BLaER1 (cell line): ENCODE results near the gene PAAF1.
"Not testable (repeated sequence)": the region's sequence is repeated elsewhere in the genome, so short reads cannot be mapped to it uniquely, and the experiment has no call there.

Source experiments
- H3K27ac ChIP-seq: shearing (Covaris generic); formaldehyde crosslinking; 2 replicates; pipeline ENCODE4 v1.8.1; 2022
- H3K27me3 ChIP-seq: shearing (Covaris generic); formaldehyde crosslinking; 2 replicates; pipeline ENCODE4 v1.8.1; 2022
- H3K36me3 ChIP-seq: shearing (Covaris generic); formaldehyde crosslinking; 2 replicates; pipeline ENCODE4 v1.8.1; 2022
- H3K4me1 ChIP-seq: shearing (Covaris generic); formaldehyde crosslinking; 2 replicates; pipeline ENCODE4 v1.8.1; 2022
- H3K4me2 ChIP-seq: shearing (Covaris generic); formaldehyde crosslinking; 2 replicates; pipeline ENCODE4 v1.8.1; 2022
- H3K4me3 ChIP-seq: shearing (Covaris generic); formaldehyde crosslinking; 2 replicates; pipeline ENCODE4 v1.8.1; 2022
- H3K9ac ChIP-seq: shearing (Covaris generic); formaldehyde crosslinking; 2 replicates; pipeline ENCODE4 v1.8.1; 2022
- H3K9me3 ChIP-seq: shearing (Covaris generic); formaldehyde crosslinking; 2 replicates; pipeline ENCODE4 v1.8.1; 2022
- H4K20me1 ChIP-seq: shearing (Covaris generic); formaldehyde crosslinking; 2 replicates; pipeline ENCODE4 v1.8.1; 2022
- Cebpa-rat ChIP-seq: shearing (Covaris generic); IDR thresholded peaks from 2 replicates; pipeline ENCODE4 v1.8.1; 2022

The PAAF1 gene

GRCh38 chr11:73878771-73879170, 2.0 kb downstream of the PAAF1 start:
- H3K36me3 ChIP-seq = peaks cover 33% of the 10 kb centered on the region
- H3K4me3 ChIP-seq = no peak overlapping the region
- H4K20me1 ChIP-seq = peaks cover 9% of the 10 kb centered on the region; the same call in 1 of the 2 replicates
- no peak overlapping the region for H3K9ac ChIP-seq
- no peak overlapping the region for H3K4me2 ChIP-seq
- no peaks in the 10 kb centered on the region for H3K27me3 ChIP-seq
- peaks cover 26% of the 10 kb centered on the region for H3K4me1 ChIP-seq
- no peak for TF ChIP-seq Cebpa-rat
- H3K27ac ChIP-seq = no peak overlapping the region
- no peaks in the 10 kb centered on the region for H3K9me3 ChIP-seq

DNA sequence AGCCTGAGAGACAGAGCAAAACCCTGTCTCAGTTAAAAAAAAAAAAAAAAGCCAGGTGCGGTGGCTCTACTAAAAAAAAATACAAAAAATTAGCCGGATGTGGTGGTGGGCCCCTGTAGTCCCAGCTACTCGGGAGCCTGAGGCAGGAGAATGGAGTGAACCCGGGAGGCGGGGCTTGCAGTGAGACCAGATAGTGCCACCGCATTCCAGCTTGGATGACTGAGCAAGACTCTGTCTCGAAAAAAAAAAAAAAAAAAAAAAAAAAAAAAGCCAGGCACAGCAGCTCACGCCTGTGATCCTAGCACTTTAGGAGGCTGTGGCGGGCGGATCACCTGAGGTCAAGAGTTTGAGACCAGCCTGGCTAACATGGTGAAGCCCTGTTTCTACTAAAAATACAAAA, 3.6 kb downstream of the PAAF1 start:
- H4K20me1 ChIP-seq, H3K9me3 ChIP-seq, H3K4me3 ChIP-seq, H3K9ac ChIP-seq, H3K4me2 ChIP-seq, H3K27ac ChIP-seq, H3K27me3 ChIP-seq: not testable (repeated sequence)
- Histone ChIP-seq H3K4me1 (peaks cover 16% of the 10 kb centered on the region), H3K36me3 (peaks cover 25% of the 10 kb centered on the region)

DNA sequence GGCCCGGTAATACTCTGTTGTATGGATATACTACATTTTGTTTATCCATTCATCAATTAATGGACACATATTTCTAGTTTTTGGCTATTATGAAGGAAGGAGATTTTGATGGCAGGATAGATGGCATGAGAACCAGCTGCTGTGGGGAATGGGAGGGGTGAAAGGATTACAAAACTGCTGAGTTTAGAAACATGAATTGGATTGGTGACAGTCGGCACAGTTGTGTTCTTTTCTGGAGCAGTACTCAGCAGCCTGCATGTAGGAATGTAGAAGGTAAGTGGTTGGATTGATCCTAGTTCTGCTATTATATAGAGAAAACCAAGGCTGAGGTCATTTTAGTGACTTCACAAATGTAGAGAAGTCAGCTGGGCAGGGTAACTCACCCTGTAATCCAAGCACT, 7.1 kb downstream of the PAAF1 start:
- Histone ChIP-seq H4K20me1 (no peaks in the 10 kb centered on the region), H3K36me3 (peaks cover 45% of the 10 kb centered on the region), H3K9ac (no peak overlapping the region), H3K4me1 (no peaks in the 10 kb centered on the region), H3K27ac (no peak overlapping the region), H3K4me3 (no peak overlapping the region), H3K9me3 (no peaks in the 10 kb centered on the region), H3K4me2 (no peak overlapping the region), H3K27me3 (no peaks in the 10 kb centered on the region)
- TF ChIP-seq Cebpa-rat = no peak

DNA sequence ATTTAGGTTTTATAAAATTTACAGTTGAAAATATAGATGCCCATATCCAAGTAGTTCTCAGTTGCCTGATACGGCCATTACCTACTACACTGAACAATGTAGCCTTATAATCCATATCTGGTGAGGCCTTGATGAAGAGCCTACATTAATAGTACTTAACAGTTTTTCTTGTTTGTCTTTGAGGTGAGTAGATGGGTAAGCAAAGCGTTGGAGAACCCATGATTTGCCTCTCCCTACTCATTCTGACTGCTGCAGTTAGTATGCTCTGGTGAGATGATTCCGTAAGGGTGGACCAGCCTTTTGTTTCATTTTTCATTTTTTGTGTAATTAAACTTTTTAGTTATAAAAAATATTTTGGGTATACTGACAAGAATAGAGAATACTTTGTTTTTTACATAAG, 11.4 kb downstream of the PAAF1 start:
- Histone ChIP-seq H3K9ac (no peak overlapping the region), H3K9me3 (no peaks in the 10 kb centered on the region), H4K20me1 (no peaks in the 10 kb centered on the region), H3K4me2 (no peak overlapping the region), H3K4me1 (no peaks in the 10 kb centered on the region), H3K27ac (no peak overlapping the region), H3K36me3 (peaks cover 68% of the 10 kb centered on the region), H3K4me3 (no peak overlapping the region), H3K27me3 (no peaks in the 10 kb centered on the region)
- TF ChIP-seq Cebpa-rat = no peak

DNA sequence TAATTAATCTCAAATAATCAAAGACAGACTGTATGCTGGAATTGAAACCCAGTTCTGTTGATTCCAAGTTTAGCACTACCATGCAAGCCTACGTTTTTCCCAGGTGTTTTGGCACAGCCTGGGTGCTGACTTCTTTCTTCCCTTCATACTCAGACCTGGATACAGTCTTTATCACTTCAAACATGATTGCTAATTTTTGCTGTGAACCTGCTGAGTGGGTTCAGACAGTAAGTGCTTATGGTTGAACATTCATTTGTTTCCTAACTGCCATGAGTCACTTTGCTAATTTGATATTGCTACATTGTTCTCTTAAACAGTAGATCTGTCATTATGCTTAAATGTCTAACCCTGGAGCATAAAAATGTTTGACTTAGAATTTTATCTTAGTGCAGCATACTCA, 12.2 kb downstream of the PAAF1 start:
- Histone ChIP-seq H4K20me1 (no peaks in the 10 kb centered on the region), H3K9me3 (no peaks in the 10 kb centered on the region), H3K36me3 (peaks cover 68% of the 10 kb centered on the region), H3K4me1 (no peaks in the 10 kb centered on the region), H3K9ac (no peak overlapping the region), H3K4me2 (no peak overlapping the region), H3K27ac (no peak overlapping the region), H3K27me3 (no peaks in the 10 kb centered on the region), H3K4me3 (no peak overlapping the region)
- no peak for TF ChIP-seq Cebpa-rat

- no peaks in the 10 kb centered on the region for H3K27me3 ChIP-seq
- TF ChIP-seq Cebpa-rat = no peak
- no peaks in the 10 kb centered on the region for H3K4me1 ChIP-seq
- no peak overlapping the region for H3K9ac ChIP-seq
- H3K4me2 ChIP-seq = no peak overlapping the region
- no peak overlapping the region for H3K27ac ChIP-seq
- no peak overlapping the region for H3K4me3 ChIP-seq
- no peaks in the 10 kb centered on the region for H3K9me3 ChIP-seq
- H4K20me1 ChIP-seq = no peaks in the 10 kb centered on the region
- peaks cover 67% of the 10 kb centered on the region for H3K36me3 ChIP-seq
These were observed 12.7 kb downstream of the PAAF1 start for GRCh38 chr11:73889536-73889935.

GRCh38 chr11:73893041-73893440, 16.2 kb downstream of the PAAF1 start:
- peaks cover 60% of the 10 kb centered on the region for H3K36me3 ChIP-seq
- no peaks in the 10 kb centered on the region for H3K4me1 ChIP-seq
- no peaks in the 10 kb centered on the region for H3K9me3 ChIP-seq
- no peak overlapping the region for H3K4me3 ChIP-seq
- no peak overlapping the region for H3K27ac ChIP-seq
- TF ChIP-seq Cebpa-rat = no peak
- no peak overlapping the region for H3K9ac ChIP-seq
- no peak overlapping the region for H3K4me2 ChIP-seq
- no peaks in the 10 kb centered on the region for H3K27me3 ChIP-seq
- H4K20me1 ChIP-seq = no peaks in the 10 kb centered on the region

GRCh38 chr11:73894725-73895335, 18.0 kb downstream of the PAAF1 start:
- no peak overlapping the region for H3K4me2 ChIP-seq
- no peak overlapping the region for H3K27ac ChIP-seq

DNA sequence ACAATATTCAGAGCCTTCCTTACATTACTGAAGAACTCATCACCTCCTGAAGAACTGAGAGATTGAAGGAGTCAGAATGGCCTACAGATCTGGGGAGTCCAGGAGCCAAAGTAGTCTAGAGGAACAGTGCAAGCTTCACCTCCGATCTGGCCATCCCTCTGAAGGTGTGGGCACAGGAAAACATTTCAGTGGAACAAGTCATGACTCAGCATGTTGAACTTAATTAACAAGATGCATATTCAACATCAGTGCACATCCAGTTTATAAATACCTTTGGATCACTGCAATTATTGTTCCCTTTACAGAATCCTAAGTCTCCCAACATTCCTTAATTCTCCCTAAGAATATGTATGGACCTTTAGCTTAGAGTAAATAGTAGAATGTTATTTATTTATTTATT, 25.5 kb downstream of the PAAF1 start:
- TF ChIP-seq Cebpa-rat = no peak

More at GRCh38 chr11:73894725-73895335, 18.0 kb downstream of the PAAF1 start:
- H4K20me1 ChIP-seq = no peaks in the 10 kb centered on the region
- H3K27me3 ChIP-seq = no peaks in the 10 kb centered on the region
- no peak overlapping the region for H3K4me3 ChIP-seq
- no peak for TF ChIP-seq Cebpa-rat
- no peak overlapping the region for H3K9ac ChIP-seq
- peaks cover 55% of the 10 kb centered on the region for H3K36me3 ChIP-seq
- no peaks in the 10 kb centered on the region for H3K9me3 ChIP-seq
- no peaks in the 10 kb centered on the region for H3K4me1 ChIP-seq

GRCh38 chr11:73907191-73907590, 30.4 kb downstream of the PAAF1 start:
- Histone ChIP-seq H3K4me1 (no peaks in the 10 kb centered on the region), H4K20me1 (no peaks in the 10 kb centered on the region), H3K4me2 (no peak overlapping the region), H3K36me3 (peaks cover 63% of the 10 kb centered on the region), H3K4me3 (no peak overlapping the region), H3K27me3 (no peaks in the 10 kb centered on the region), H3K9me3 (no peaks in the 10 kb centered on the region), H3K27ac (no peak overlapping the region), H3K9ac (no peak overlapping the region)
- no peak for TF ChIP-seq Cebpa-rat

More for the DNA sequence above, 25.5 kb downstream of the PAAF1 start:
- Histone ChIP-seq H3K36me3 (peaks cover 57% of the 10 kb centered on the region), H3K4me3 (no peak overlapping the region), H3K27ac (no peak overlapping the region), H3K4me1 (no peaks in the 10 kb centered on the region), H3K9me3 (no peaks in the 10 kb centered on the region), H3K27me3 (no peaks in the 10 kb centered on the region), H3K4me2 (no peak overlapping the region), H4K20me1 (no peaks in the 10 kb centered on the region), H3K9ac (no peak overlapping the region)

- TF ChIP-seq Cebpa-rat = no peak
- Histone ChIP-seq H3K4me1 (no peaks in the 10 kb centered on the region), H3K9ac (no peak overlapping the region)
These were observed 35.2 kb downstream of the PAAF1 start for GRCh38 chr11:73912026-73912425.

More at GRCh38 chr11:73912026-73912425, 35.2 kb downstream of the PAAF1 start:
- Histone ChIP-seq H3K27me3 (no peaks in the 10 kb centered on the region), H3K36me3 (peaks cover 80% of the 10 kb centered on the region), H3K4me3 (no peak overlapping the region), H4K20me1 (no peaks in the 10 kb centered on the region), H3K4me2 (no peak overlapping the region), H3K9me3 (no peaks in the 10 kb centered on the region), H3K27ac (no peak overlapping the region)
